Peyer's patch (tissue), 4 donors: ENCODE results near the gene SLC49A4. TPM values are rescaled to one million over a fixed set of nuclear protein-coding genes. Genes with fewer than 3 reads are reported as not detected.

Source experiments
- DNase-seq, 3 donors: peaks; one replicate each; pipeline ENCODE4 v3.0.0-alpha.2; 2017 to 2019
- H3K27ac ChIP-seq, 4 donors: fragments of 200-600 bp; sonication (generic); one replicate each; pipeline ENCODE4 v1.5.1; 2016 to 2019
- H3K27me3 ChIP-seq, 2 donors: fragments of 200-600 bp; sonication (generic); one replicate each; pipeline ENCODE4 v1.5.1; 2019
- H3K36me3 ChIP-seq, 3 donors: fragments of 200-600 bp; sonication (generic); one replicate each; pipeline ENCODE4 v1.5.1; 2016 to 2019
- H3K4me1 ChIP-seq, 4 donors: fragments of 200-600 bp; sonication (generic); one replicate each; pipeline ENCODE4 v1.5.1; 2016 to 2019
- H3K4me3 ChIP-seq, 4 donors: fragments of 200-600 bp; sonication (generic); 1 replicate in 3 of 4; 2 replicates in 1 of 4; pipeline ENCODE4 v1.5.1; 2016 to 2019; ENCODE audit warnings: mild to moderate bottlenecking in 1 of 4
- H3K9me3 ChIP-seq, 4 donors: fragments of 200-600 bp; sonication (generic); one replicate each; pipeline ENCODE4 v1.5.1; 2016 to 2019; ENCODE audit warnings: mild to moderate bottlenecking in 1 of 4
- POLR2A ChIP-seq, 2 donors: fragments of 450-650 bp; IDR thresholded peaks; one replicate each; pipeline ENCODE4 v1.5.1; 2017; ENCODE audit warnings: antibody characterized with exemption in 2 of 2, mild to moderate bottlenecking in 2 of 2, moderate library complexity in 2 of 2
- total RNA-seq, 4 donors: library from RNA; depleted of rRNA; stranded (reverse); fragments of >200 nt; gene quantifications; one replicate each; pipeline ENCODE4 v1.1.0, GENCODE V29; 2016
- TF ChIP-seq, protein P1 (sequence below), 6 experiments: fragments of 450-650 bp in 4 of 6; fragments of 200-600 bp in 2 of 6; sonication (generic) in 1 of 6; IDR thresholded peaks; one replicate each; pipeline ENCODE4 v1.5.1; 2017 to 2019; ENCODE audit warnings: antibody characterized with exemption in 6 of 6, mild to moderate bottlenecking in 3 of 6, moderate library complexity in 1 of 6

Gene SLC49A4
- total RNA-seq, 4 donors from 2014 or later, result 3.3 to 29.4 (median 13.0) TPM

- Histone ChIP-seq H3K4me1 (peaks cover 0 to 3% (median 0%) of the 10 kb centered on the region in 4 donors), H3K9me3 (no peaks in the 10 kb centered on the region), H3K4me3 (no peak overlapping the region), H3K27me3 (no peaks in the 10 kb centered on the region), H3K27ac (no peak overlapping the region), H3K36me3 (no peaks in the 10 kb centered on the region)
- TF ChIP-seq POLR2A (IDR thresholded peaks at IDR 0.05), result no peak
- TF ChIP-seq, protein P1, sequence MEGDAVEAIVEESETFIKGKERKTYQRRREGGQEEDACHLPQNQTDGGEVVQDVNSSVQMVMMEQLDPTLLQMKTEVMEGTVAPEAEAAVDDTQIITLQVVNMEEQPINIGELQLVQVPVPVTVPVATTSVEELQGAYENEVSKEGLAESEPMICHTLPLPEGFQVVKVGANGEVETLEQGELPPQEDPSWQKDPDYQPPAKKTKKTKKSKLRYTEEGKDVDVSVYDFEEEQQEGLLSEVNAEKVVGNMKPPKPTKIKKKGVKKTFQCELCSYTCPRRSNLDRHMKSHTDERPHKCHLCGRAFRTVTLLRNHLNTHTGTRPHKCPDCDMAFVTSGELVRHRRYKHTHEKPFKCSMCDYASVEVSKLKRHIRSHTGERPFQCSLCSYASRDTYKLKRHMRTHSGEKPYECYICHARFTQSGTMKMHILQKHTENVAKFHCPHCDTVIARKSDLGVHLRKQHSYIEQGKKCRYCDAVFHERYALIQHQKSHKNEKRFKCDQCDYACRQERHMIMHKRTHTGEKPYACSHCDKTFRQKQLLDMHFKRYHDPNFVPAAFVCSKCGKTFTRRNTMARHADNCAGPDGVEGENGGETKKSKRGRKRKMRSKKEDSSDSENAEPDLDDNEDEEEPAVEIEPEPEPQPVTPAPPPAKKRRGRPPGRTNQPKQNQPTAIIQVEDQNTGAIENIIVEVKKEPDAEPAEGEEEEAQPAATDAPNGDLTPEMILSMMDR (IDR thresholded peaks at IDR 0.05), result no peak
- DNase-seq, result no peak
Measured at GRCh38 chr3:122916084-122916483, 121.2 kb downstream of the SLC49A4 start.

DNA sequence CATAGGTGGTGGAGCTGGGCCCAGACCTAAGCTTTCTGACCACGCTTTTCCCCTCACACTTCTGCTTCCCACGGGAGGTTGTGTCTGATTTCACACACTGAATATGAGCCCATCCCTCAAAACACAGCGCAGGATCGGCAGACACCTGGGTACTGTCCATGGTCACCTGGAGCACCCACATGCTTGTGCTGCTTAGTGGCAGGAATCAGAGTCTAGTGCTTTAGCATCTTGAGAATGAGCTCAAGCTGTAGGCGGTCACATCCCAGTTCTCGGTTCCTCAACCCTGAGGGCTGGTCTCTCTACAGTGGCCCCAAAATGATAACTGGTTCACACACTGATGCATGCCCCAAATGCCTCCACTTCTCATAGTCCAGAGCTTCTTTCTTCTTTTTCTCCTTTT, 121.7 kb downstream of the SLC49A4 start:
- no peak overlapping the region for H3K27ac ChIP-seq
- H3K27me3 ChIP-seq, result peaks cover 0 to 2% of the 10 kb centered on the region in 2 donors
- TF ChIP-seq POLR2A (IDR thresholded peaks at IDR 0.05), result no peak
- H3K4me1 ChIP-seq, result peaks cover 0 to 3% (median 0%) of the 10 kb centered on the region in 4 donors
- H3K36me3 ChIP-seq, result no peaks in the 10 kb centered on the region
- DNase-seq, result no peak
- no peak overlapping the region for H3K4me3 ChIP-seq
- H3K9me3 ChIP-seq, result no peaks in the 10 kb centered on the region

GRCh38 chr3:122917412-122917811, 122.5 kb downstream of the SLC49A4 start:
- TF ChIP-seq POLR2A (IDR thresholded peaks at IDR 0.05), result no peak
- TF ChIP-seq, protein P1 (IDR thresholded peaks at IDR 0.05), result no peak
- Histone ChIP-seq H3K27me3 (peaks cover 0 to 10% of the 10 kb centered on the region in 2 donors), H3K4me3 (no peak overlapping the region), H3K36me3 (no peaks in the 10 kb centered on the region), H3K4me1 (peaks cover 0 to 10% (median 4%) of the 10 kb centered on the region in 4 donors), H3K27ac (no peak overlapping the region), H3K9me3 (no peaks in the 10 kb centered on the region)
- DNase-seq, result no peak

- TF ChIP-seq, protein P1 (IDR thresholded peaks at IDR 0.05), result no peak
- TF ChIP-seq POLR2A (IDR thresholded peaks at IDR 0.05), result no peak
- H3K36me3 ChIP-seq, result no peaks in the 10 kb centered on the region
- no peaks in the 10 kb centered on the region for H3K9me3 ChIP-seq
- H3K27me3 ChIP-seq, result peaks cover 0 to 11% of the 10 kb centered on the region in 2 donors
- no peak overlapping the region for H3K4me3 ChIP-seq
- no peak for DNase-seq
- H3K27ac ChIP-seq, result no peak overlapping the region
- H3K4me1 ChIP-seq, result peaks cover 0 to 8% (median 4%) of the 10 kb centered on the region in 4 donors
Measured at GRCh38 chr3:122918576-122919290, 123.9 kb downstream of the SLC49A4 start.

GRCh38 chr3:122919291-122919610, 124.4 kb downstream of the SLC49A4 start:
- H3K27ac ChIP-seq, result no peak overlapping the region
- H3K27me3 ChIP-seq, result peaks cover 0 to 11% of the 10 kb centered on the region in 2 donors

DNA sequence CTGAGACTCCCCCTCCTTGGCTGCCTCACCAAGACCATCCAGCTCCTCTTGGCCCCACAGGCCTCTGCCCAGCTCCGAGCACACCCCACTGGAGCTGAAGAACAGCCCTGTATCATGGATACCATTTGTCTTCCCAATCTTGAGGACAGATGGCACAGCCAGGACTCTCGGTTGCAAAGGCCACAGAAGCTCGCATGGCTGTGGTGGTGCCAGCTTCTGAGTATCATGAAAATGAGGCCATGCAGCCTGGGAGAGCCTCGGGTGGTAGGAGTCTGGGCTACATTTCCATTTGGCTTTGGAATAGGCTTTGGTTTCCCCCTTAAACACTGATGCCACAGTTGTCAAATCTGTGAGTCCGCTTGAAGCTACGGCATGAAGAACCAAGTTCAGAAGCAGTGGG, 126.1 kb downstream of the SLC49A4 start:
- Histone ChIP-seq H3K27ac (no peak overlapping the region), H3K9me3 (no peaks in the 10 kb centered on the region), H3K4me1 (peaks cover 0 to 8% (median 4%) of the 10 kb centered on the region in 4 donors), H3K4me3 (no peak overlapping the region), H3K27me3 (peaks cover 0 to 11% of the 10 kb centered on the region in 2 donors), H3K36me3 (no peaks in the 10 kb centered on the region)
- no peak for TF ChIP-seq POLR2A (IDR thresholded peaks at IDR 0.05)
- TF ChIP-seq, protein P1 (IDR thresholded peaks at IDR 0.05), result no peak
- DNase-seq, result no peak

More at GRCh38 chr3:122919291-122919610, 124.4 kb downstream of the SLC49A4 start:
- Histone ChIP-seq H3K36me3 (no peaks in the 10 kb centered on the region), H3K9me3 (no peaks in the 10 kb centered on the region), H3K4me1 (peaks cover 0 to 8% (median 4%) of the 10 kb centered on the region in 4 donors), H3K4me3 (no peak overlapping the region)
- no peak for DNase-seq
- TF ChIP-seq POLR2A (IDR thresholded peaks at IDR 0.05), result no peak
- TF ChIP-seq, protein P1 (IDR thresholded peaks at IDR 0.05), result no peak
